ENCODE data around the gene CITED4. TPM values are rescaled to one million over a fixed set of nuclear protein-coding genes. Genes with fewer than 3 reads are reported as not detected.

The CITED4 gene
- total RNA-seq, 2 donors from 2014 or later = 72.3 to 138 TPM

- no peaks in the 10 kb centered on the region for H3K9me3 ChIP-seq
- H3K4me3 ChIP-seq = no peak overlapping the region
- 95% methylated on average over 13 of the region's 13 CpGs for WGBS
- no peaks in the 10 kb centered on the region for H3K4me1 ChIP-seq (replicated peaks)
- no peak for DNase-seq (ENCODE audit: low spot score)
- H3K36me3 ChIP-seq = no peaks in the 10 kb centered on the region
- TF ChIP-seq CTCF (IDR thresholded peaks at IDR 0.05) (no peak), POLR2AphosphoS5 (IDR thresholded peaks at IDR 0.05) (no peak), POLR2A (IDR thresholded peaks at IDR 0.05) (no peak)
- H3K27ac ChIP-seq = no peak overlapping the region
- intact Hi-C loops (cut with DNase I) = no loop called here
- no peaks in the 10 kb centered on the region for H3K27me3 ChIP-seq (replicated peaks; ENCODE audit: insufficient read depth)
Observed at GRCh38 chr1:40830419-40830943, 31.7 kb downstream of the CITED4 start.

- Histone ChIP-seq H3K9me3 (no peaks in the 10 kb centered on the region), H3K36me3 (no peaks in the 10 kb centered on the region), H3K27ac (no peak overlapping the region), H3K4me3 (no peak overlapping the region), H3K27me3 (replicated peaks; ENCODE audit: insufficient read depth) (no peaks in the 10 kb centered on the region), H3K4me1 (replicated peaks) (no peaks in the 10 kb centered on the region)
- no peak for TF ChIP-seq CTCF (IDR thresholded peaks at IDR 0.05)
- TF ChIP-seq POLR2AphosphoS5 (IDR thresholded peaks at IDR 0.05) = no peak
- no peak for TF ChIP-seq POLR2A (IDR thresholded peaks at IDR 0.05)
- DNase-seq (ENCODE audit: low spot score) = no peak
- intact Hi-C loops (cut with DNase I) = no loop called here
- WGBS = 75% methylated on average over 13 of the region's 14 CpGs
Observed at GRCh38 chr1:40829631-40830245, 32.4 kb downstream of the CITED4 start.

- Histone ChIP-seq H3K36me3 (no peaks in the 10 kb centered on the region), H3K27ac (no peak overlapping the region), H3K9me3 (no peaks in the 10 kb centered on the region), H3K27me3 (replicated peaks; ENCODE audit: insufficient read depth) (no peaks in the 10 kb centered on the region), H3K4me1 (replicated peaks) (no peaks in the 10 kb centered on the region), H3K4me3 (no peak overlapping the region)
- 61% methylated on average over 5 of the region's 5 CpGs for WGBS
- intact Hi-C loops (cut with DNase I) = no loop called here
- TF ChIP-seq POLR2A (IDR thresholded peaks at IDR 0.05) = no peak
- TF ChIP-seq CTCF (IDR thresholded peaks at IDR 0.05) = no peak
- TF ChIP-seq POLR2AphosphoS5 (IDR thresholded peaks at IDR 0.05) = no peak
- no peak for DNase-seq (ENCODE audit: low spot score)
Observed at GRCh38 chr1:40825996-40826395, 36.2 kb downstream of the CITED4 start.

GRCh38 chr1:40825435-40825788 is 36.8 kb downstream of the CITED4 start:
- no peak overlapping the region for H3K27ac ChIP-seq
- no peaks in the 10 kb centered on the region for H3K9me3 ChIP-seq
- no peak for TF ChIP-seq POLR2AphosphoS5 (IDR thresholded peaks at IDR 0.05)
- TF ChIP-seq POLR2A (IDR thresholded peaks at IDR 0.05) = no peak
- intact Hi-C loops (cut with DNase I) = no loop called here
- WGBS = 52% methylated on average over 3 of the region's 3 CpGs
- DNase-seq (ENCODE audit: low spot score) = no peak
- H3K4me3 ChIP-seq = no peak overlapping the region
- no peaks in the 10 kb centered on the region for H3K27me3 ChIP-seq (replicated peaks; ENCODE audit: insufficient read depth)
- no peaks in the 10 kb centered on the region for H3K36me3 ChIP-seq
- H3K4me1 ChIP-seq (replicated peaks) = no peaks in the 10 kb centered on the region

- 57% methylated on average over 18 of the region's 18 CpGs for WGBS
- no peak for TF ChIP-seq POLR2AphosphoS5 (IDR thresholded peaks at IDR 0.05)
- TF ChIP-seq CTCF (IDR thresholded peaks at IDR 0.05) = no peak
- TF ChIP-seq POLR2A (IDR thresholded peaks at IDR 0.05) = no peak
Observed at GRCh38 chr1:40824591-40825434, 37.4 kb downstream of the CITED4 start.

More at GRCh38 chr1:40824591-40825434, 37.4 kb downstream of the CITED4 start:
- Histone ChIP-seq H3K27ac (no peak overlapping the region), H3K4me3 (no peak overlapping the region), H3K36me3 (no peaks in the 10 kb centered on the region), H3K27me3 (replicated peaks; ENCODE audit: insufficient read depth) (no peaks in the 10 kb centered on the region), H3K9me3 (no peaks in the 10 kb centered on the region), H3K4me1 (replicated peaks) (no peaks in the 10 kb centered on the region)
- no peak for DNase-seq (ENCODE audit: low spot score)
- intact Hi-C loops (cut with DNase I) = no loop called here
